Liver (tissue), 9 donors: ENCODE results near the gene ZNF330. TPM values are rescaled to one million over a fixed set of nuclear protein-coding genes. Genes with fewer than 3 reads are reported as not detected.

Experiments
- DNase-seq: peaks from one replicate; pipeline ENCODE4 v3.0.0-alpha.2; 2017; ENCODE audit warnings: low spot score
- H3K27ac ChIP-seq, 2 donors: one replicate each; pipeline ENCODE4 v1.7.0; 2013; ENCODE audit warnings: inconsistent platforms in 2 of 2, low read length in 2 of 2, control low read depth in 1 of 2, low read depth in 1 of 2, mild to moderate bottlenecking in 1 of 2
- H3K27me3 ChIP-seq, 4 donors: one replicate each; pipeline versions ENCODE4 v1.6.1 to v1.7.0; 2013; ENCODE audit warnings: low read length in 3 of 4, inconsistent platforms in 1 of 4, mild to moderate bottlenecking in 1 of 4, moderate library complexity in 1 of 4; ENCODE audit not compliant: control insufficient read depth in 4 of 4, insufficient read depth in 4 of 4
- H3K36me3 ChIP-seq, 4 donors: one replicate each; pipeline versions ENCODE4 v1.6.1 to v1.7.0; 2013; ENCODE audit warnings: low read length in 3 of 4, mild to moderate bottlenecking in 3 of 4, low read depth in 1 of 4, moderate library complexity in 1 of 4; ENCODE audit not compliant: control insufficient read depth in 4 of 4, insufficient read depth in 3 of 4
- H3K4me1 ChIP-seq, 4 donors: one replicate each; pipeline versions ENCODE4 v1.6.1 to v1.7.0; 2013; ENCODE audit warnings: low read length in 3 of 4, mild to moderate bottlenecking in 3 of 4, moderate library complexity in 1 of 4; ENCODE audit not compliant: control insufficient read depth in 4 of 4, insufficient read depth in 4 of 4
- H3K4me3 ChIP-seq, 3 donors: one replicate each; pipeline versions ENCODE4 v1.6.1 to v1.7.0; 2013; ENCODE audit warnings: low read length in 3 of 3, control low read depth in 1 of 3, low read depth in 1 of 3, mild to moderate bottlenecking in 1 of 3
- H3K9ac ChIP-seq, 2 donors: one replicate each; pipeline ENCODE4 v1.7.0; 2013; ENCODE audit warnings: low read length in 2 of 2, mild to moderate bottlenecking in 2 of 2, moderate library complexity in 2 of 2, control low read depth in 1 of 2, low read depth in 1 of 2
- H3K9me3 ChIP-seq, 4 donors: one replicate each; pipeline versions ENCODE4 v1.6.1 to v1.7.0; 2013; ENCODE audit warnings: low read length in 3 of 4; ENCODE audit not compliant: control insufficient read depth in 4 of 4
- ATF3 ChIP-seq: IDR thresholded peaks from 2 replicates; pipeline ENCODE4 v1.6.1; 2016; ENCODE audit warnings: antibody characterized with exemption
- CTCF ChIP-seq: fragments of 150-350 bp; IDR thresholded peaks from 2 replicates; pipeline ENCODE4 v1.5.1; 2017; ENCODE audit warnings: improper control_type of control experiment, low read depth, low read length; ENCODE audit not compliant: missing input control
- EGR1 ChIP-seq, 2 donors: IDR thresholded peaks; 2 replicates each; pipeline ENCODE4 v1.6.1; 2016 to 2018; ENCODE audit warnings: antibody characterized with exemption in 2 of 2, low read depth in 2 of 2
- FOXA1 ChIP-seq: IDR thresholded peaks from 2 replicates; pipeline ENCODE4 v1.6.1; 2016; ENCODE audit warnings: antibody characterized with exemption
- FOXA2 ChIP-seq: IDR thresholded peaks from 2 replicates; pipeline ENCODE4 v1.6.1; 2016; ENCODE audit warnings: antibody characterized with exemption
- GABPA ChIP-seq, 2 donors: IDR thresholded peaks in 1 of 2; conservative IDR thresholded peaks in 1 of 2; 2 replicates each; pipeline ENCODE4 v1.6.1; 2016; ENCODE audit warnings: antibody characterized with exemption in 2 of 2, mild to moderate bottlenecking in 1 of 2, moderate library complexity in 1 of 2
- HNF4A ChIP-seq, 2 donors: conservative IDR thresholded peaks; 2 replicates each; pipeline ENCODE4 v1.6.1; 2016; ENCODE audit warnings: antibody characterized with exemption in 2 of 2, mild to moderate bottlenecking in 2 of 2
- HNF4G ChIP-seq: IDR thresholded peaks from 2 replicates; pipeline ENCODE4 v1.6.1; 2016; ENCODE audit warnings: antibody characterized with exemption
- JUND ChIP-seq, 2 donors: IDR thresholded peaks; 2 replicates each; pipeline ENCODE4 v1.6.1; 2016; ENCODE audit warnings: antibody characterized with exemption in 2 of 2
- NR2F2 ChIP-seq: IDR thresholded peaks from 2 replicates; pipeline ENCODE4 v1.6.1; 2016; ENCODE audit warnings: antibody characterized with exemption
- RAD21 ChIP-seq, 2 donors: IDR thresholded peaks; 2 replicates each; pipeline ENCODE4 v1.6.1; 2016; ENCODE audit warnings: antibody characterized with exemption in 2 of 2, mild to moderate bottlenecking in 2 of 2
- REST ChIP-seq: IDR thresholded peaks from 2 replicates; pipeline ENCODE4 v1.6.1; 2016; ENCODE audit warnings: antibody characterized with exemption, mild to moderate bottlenecking
- SP1 ChIP-seq: IDR thresholded peaks from 2 replicates; pipeline ENCODE4 v1.6.1; 2018; ENCODE audit warnings: antibody characterized with exemption, mild to moderate bottlenecking
- TAF1 ChIP-seq: conservative IDR thresholded peaks from 2 replicates; pipeline ENCODE4 v1.6.1; 2016; ENCODE audit warnings: antibody characterized with exemption, mild to moderate bottlenecking
- YY1 ChIP-seq: IDR thresholded peaks from 2 replicates; pipeline ENCODE4 v1.6.1; 2016; ENCODE audit warnings: antibody characterized with exemption, mild to moderate bottlenecking
- WGBS: extraction: QIAGEN DNeasy Blood & Tissue Kit; methylation state at CpG from one replicate; pipeline ENCODE4 v1.1.7; 2013; 5-methylcytosine and 5-hydroxymethylcytosine counted together
- polyA plus RNA-seq, 2 donors: library from polyadenylated mRNA; stranded (reverse) in 1 of 2; unstranded in 1 of 2; fragments of 200-250 nt in 1 of 2; fragments of >200 nt in 1 of 2; fragmentation: Nextera tagmentation in 1 of 2; extraction: Ambion mirVana in 1 of 2; gene quantifications; one replicate each; pipeline versions ENCODE4 v1.2.1 to v1.2.3, GENCODE V29; 2013 to 2015
- total RNA-seq, 2 donors: library from RNA; depleted of rRNA; stranded (reverse); fragments of >200 nt; gene quantifications; one replicate each; pipeline ENCODE4 v1.2.3, GENCODE V29; 2014
- TF ChIP-seq, protein P1 (sequence below): IDR thresholded peaks from 2 replicates; pipeline ENCODE4 v1.6.1; 2016; ENCODE audit warnings: antibody characterized with exemption
- TF ChIP-seq, protein P2 (sequence below): IDR thresholded peaks from 2 replicates; pipeline ENCODE4 v1.6.1; 2016; ENCODE audit warnings: antibody characterized with exemption
- donor health status: healthy.
- donor health status: healthy.
- donor health status: healthy.
- donor health status: healthy.
- donor health status: healthy.

Gene ZNF330
- total and polyA plus RNA-seq, 4 donors = 11.7 to 23.2 (median 19.0) TPM

DNA sequence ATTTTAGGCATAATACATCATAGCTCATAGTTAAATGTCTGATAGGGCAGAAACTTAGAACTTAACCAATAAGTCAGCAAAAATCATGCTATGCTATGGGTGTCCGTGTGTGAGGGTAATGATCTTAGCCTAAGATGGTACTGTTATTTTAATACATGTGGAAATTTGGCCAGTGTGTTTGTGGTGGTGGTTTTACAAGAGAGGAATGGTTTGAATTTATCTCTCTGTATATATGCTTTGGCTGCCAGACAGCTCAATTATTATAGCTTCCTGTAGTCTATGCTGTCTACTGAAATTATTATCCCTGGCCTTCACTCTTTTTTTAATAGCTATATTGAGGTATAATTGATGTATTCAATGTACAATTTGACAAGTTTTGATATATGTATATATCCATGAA is 21.3 kb downstream of the ZNF330 start:
- TF ChIP-seq, protein P1, sequence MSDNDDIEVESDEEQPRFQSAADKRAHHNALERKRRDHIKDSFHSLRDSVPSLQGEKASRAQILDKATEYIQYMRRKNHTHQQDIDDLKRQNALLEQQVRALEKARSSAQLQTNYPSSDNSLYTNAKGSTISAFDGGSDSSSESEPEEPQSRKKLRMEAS = no peak
- TF ChIP-seq REST (no peak), CTCF (no peak), RAD21 (IDR thresholded peaks at IDR 0.05) (no peak), FOXA1 (no peak), FOXA2 (no peak), HNF4A (conservative IDR thresholded peaks at IDR 0.05) (no peak), YY1 (no peak), JUND (IDR thresholded peaks at IDR 0.05) (no peak), EGR1 (IDR thresholded peaks at IDR 0.05; ENCODE audit: low read depth in 2 of 2) (no peak), HNF4G (no peak), NR2F2 (no peak)
- WGBS = 82% methylated on average over 1 of the region's 1 CpG

DNA sequence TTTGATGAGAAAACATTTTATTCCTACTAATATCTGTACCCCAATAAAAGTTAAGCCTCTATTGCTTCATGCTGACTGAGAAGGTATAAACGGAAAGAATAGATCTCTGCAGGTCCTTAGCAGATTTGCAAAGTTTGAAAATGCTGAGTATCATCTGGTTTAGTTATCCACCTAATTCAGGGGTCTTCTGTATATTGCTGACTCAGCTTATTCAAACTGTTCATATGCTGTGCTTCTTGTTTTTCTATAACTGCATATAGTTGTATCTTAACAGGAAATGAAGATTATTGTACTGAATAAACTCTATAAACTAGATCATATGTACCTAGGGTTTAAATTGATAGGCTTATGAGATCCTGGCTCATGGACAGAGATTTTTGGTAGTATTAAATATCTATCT is 23.7 kb downstream of the ZNF330 start:
- WGBS = 91% methylated on average over 1 of the region's 1 CpG

More for the DNA sequence above, 21.3 kb downstream of the ZNF330 start:
- DNase-seq = no peak
- no peaks in the 10 kb centered on the region for H3K9me3 ChIP-seq
- H3K36me3 ChIP-seq = no peaks in the 10 kb centered on the region
- H3K27me3 ChIP-seq = no peaks in the 10 kb centered on the region
- no peak overlapping the region for H3K4me3 ChIP-seq
- no peaks in the 10 kb centered on the region for H3K4me1 ChIP-seq
- H3K9ac ChIP-seq = no peak overlapping the region
- no peak overlapping the region for H3K27ac ChIP-seq

More for the DNA sequence above, 23.7 kb downstream of the ZNF330 start:
- Histone ChIP-seq H3K27me3 (no peaks in the 10 kb centered on the region), H3K9me3 (no peaks in the 10 kb centered on the region), H3K4me3 (no peak overlapping the region), H3K4me1 (no peaks in the 10 kb centered on the region), H3K36me3 (no peaks in the 10 kb centered on the region), H3K27ac (no peak overlapping the region), H3K9ac (no peak overlapping the region)
- TF ChIP-seq YY1 (no peak), HNF4A (conservative IDR thresholded peaks at IDR 0.05) (no peak), FOXA2 (no peak), SP1 (no peak), CTCF (no peak), JUND (IDR thresholded peaks at IDR 0.05) (no peak), REST (no peak), FOXA1 (no peak), EGR1 (IDR thresholded peaks at IDR 0.05; ENCODE audit: low read depth in 2 of 2) (no peak), ATF3 (no peak), GABPA (IDR thresholded peaks at IDR 0.05 in 1 of 2, conservative IDR thresholded peaks at IDR 0.05 in 1 of 2) (no peak), HNF4G (no peak), TAF1 (no peak)
- TF ChIP-seq, protein P2, sequence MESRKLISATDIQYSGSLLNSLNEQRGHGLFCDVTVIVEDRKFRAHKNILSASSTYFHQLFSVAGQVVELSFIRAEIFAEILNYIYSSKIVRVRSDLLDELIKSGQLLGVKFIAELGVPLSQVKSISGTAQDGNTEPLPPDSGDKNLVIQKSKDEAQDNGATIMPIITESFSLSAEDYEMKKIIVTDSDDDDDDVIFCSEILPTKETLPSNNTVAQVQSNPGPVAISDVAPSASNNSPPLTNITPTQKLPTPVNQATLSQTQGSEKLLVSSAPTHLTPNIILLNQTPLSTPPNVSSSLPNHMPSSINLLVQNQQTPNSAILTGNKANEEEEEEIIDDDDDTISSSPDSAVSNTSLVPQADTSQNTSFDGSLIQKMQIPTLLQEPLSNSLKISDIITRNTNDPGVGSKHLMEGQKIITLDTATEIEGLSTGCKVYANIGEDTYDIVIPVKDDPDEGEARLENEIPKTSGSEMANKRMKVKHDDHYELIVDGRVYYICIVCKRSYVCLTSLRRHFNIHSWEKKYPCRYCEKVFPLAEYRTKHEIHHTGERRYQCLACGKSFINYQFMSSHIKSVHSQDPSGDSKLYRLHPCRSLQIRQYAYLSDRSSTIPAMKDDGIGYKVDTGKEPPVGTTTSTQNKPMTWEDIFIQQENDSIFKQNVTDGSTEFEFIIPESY = no peak
- DNase-seq = no peak
